Measurements from ENCODE around the gene SPON1.

DNA sequence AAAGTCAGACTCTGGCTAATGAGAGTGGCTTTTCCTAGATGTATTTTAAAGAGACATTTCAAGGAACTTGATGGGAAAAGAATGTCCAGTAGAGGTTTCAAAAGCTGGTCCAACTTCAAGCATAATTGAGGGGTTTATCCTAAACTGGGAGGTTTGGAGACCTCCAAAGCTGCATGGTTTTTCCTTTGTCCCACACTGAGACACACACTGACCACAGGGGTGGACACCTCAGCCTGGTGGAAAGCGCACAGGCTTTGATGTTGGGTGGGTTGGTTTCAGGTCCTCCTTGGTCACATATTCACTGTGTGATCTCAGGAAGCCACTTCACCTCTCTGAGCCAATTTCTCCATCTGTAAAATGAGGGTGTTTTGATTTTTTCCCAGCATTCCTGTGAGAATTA, 4.0 kb downstream of the SPON1 start:
- TF ChIP-seq POLR2A (IDR thresholded peaks at IDR 0.05), result no peak
- TF ChIP-seq, protein P1, sequence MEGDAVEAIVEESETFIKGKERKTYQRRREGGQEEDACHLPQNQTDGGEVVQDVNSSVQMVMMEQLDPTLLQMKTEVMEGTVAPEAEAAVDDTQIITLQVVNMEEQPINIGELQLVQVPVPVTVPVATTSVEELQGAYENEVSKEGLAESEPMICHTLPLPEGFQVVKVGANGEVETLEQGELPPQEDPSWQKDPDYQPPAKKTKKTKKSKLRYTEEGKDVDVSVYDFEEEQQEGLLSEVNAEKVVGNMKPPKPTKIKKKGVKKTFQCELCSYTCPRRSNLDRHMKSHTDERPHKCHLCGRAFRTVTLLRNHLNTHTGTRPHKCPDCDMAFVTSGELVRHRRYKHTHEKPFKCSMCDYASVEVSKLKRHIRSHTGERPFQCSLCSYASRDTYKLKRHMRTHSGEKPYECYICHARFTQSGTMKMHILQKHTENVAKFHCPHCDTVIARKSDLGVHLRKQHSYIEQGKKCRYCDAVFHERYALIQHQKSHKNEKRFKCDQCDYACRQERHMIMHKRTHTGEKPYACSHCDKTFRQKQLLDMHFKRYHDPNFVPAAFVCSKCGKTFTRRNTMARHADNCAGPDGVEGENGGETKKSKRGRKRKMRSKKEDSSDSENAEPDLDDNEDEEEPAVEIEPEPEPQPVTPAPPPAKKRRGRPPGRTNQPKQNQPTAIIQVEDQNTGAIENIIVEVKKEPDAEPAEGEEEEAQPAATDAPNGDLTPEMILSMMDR (IDR thresholded peaks at IDR 0.05), result no peak

Data from heart left ventricle (tissue), 13 donors.